ENCODE measurements around the gene TEX14. TPM values are rescaled to one million over a fixed set of nuclear protein-coding genes. Genes with fewer than 3 reads are reported as not detected.

TEX14 gene
- total RNA-seq, 1 experiment from 2014 or later = 0.31 TPM

DNA sequence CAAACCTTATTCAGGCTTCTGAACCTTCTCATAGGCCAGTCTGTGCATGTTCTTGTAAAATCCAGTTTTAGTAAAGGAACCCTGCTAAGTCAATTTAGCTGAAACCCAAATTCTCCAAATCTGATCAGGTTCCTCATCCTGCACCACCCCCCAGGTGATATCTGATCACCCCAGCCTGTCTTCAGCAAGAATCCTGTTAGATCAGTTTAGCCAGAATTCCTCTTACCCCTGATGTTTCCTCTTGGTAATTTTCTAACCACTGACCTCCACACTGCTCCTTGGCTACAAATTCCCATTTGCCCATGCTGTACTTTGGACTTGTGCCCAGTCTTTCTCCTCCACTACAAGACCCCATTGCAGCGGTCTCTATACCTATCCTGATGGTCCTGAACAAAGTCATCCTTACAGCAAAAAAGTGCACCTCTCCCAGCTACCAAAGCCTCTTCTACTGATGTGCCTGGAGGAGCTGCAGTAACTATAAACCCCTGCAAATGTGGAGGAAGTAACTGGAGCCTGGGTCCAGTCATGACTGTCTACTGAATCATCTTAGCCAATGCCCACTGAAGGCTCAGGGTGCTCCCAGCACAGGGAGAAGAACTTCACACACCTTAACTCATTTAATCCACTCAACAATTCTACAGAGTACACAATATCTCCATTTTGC, 23.8 kb downstream of the TEX14 start:
- no CpG with 5 or more reads among the region's 1 CpG for WGBS (ENCODE audit: extremely low coverage, insufficient read length, low lambda C conversion rate)
- Histone ChIP-seq H3T11ph (ENCODE audit: low read length) (no peak overlapping the region), H3K56ac (ENCODE audit: insufficient read length, low read depth, low read length) (no peak overlapping the region), H2BK120ac (ENCODE audit: low read depth, low read length, poor library complexity, severe bottlenecking) (no peak overlapping the region), H2BK20ac (ENCODE audit: low read depth, low read length, poor library complexity, severe bottlenecking) (no peak overlapping the region), H3K23ac (ENCODE audit: insufficient read length, low read depth, low read length) (no peak overlapping the region), H2BK5ac (ENCODE audit: insufficient read length, low read length) (no peak overlapping the region), H4K20me1 (ENCODE audit: control insufficient read depth, insufficient read depth, insufficient read length) (no peaks in the 10 kb centered on the region), H3K23me2 (ENCODE audit: insufficient read length, low read depth, low read length, poor library complexity, severe bottlenecking) (no peaks in the 10 kb centered on the region), H4K5ac (ENCODE audit: insufficient read length, low read depth, low read length) (no peak overlapping the region), H2AFZ (ENCODE audit: low read length) (no peak overlapping the region), H3K14ac (ENCODE audit: insufficient read depth, low read length) (no peak overlapping the region), H3K79me2 (ENCODE audit: insufficient read depth, low read length) (no peaks in the 10 kb centered on the region), H3K27ac (ENCODE audit: insufficient read length, low read depth, low read length) (no peak overlapping the region), H4K91ac (ENCODE audit: insufficient read length, low read depth, low read length) (no peak overlapping the region), H3K27me3 (ENCODE audit: insufficient read depth, low read length) (no peaks in the 10 kb centered on the region), H3K4ac (ENCODE audit: low read depth, low read length) (no peak overlapping the region), H2AK5ac (ENCODE audit: insufficient read length, low read length) (no peak overlapping the region), H3K18ac (ENCODE audit: insufficient read length, low read depth, low read length) (no peak overlapping the region), H3K9me3 (ENCODE audit: control insufficient read depth, low read depth, low read length) (no peaks in the 10 kb centered on the region), H2BK15ac (ENCODE audit: low read depth, low read length) (no peak overlapping the region), H3K79me1 (ENCODE audit: insufficient read depth, low read depth, low read length, poor library complexity, severe bottlenecking) (no peaks in the 10 kb centered on the region), H3K9ac (ENCODE audit: extremely low read depth, insufficient read length, low read length) (no peak overlapping the region), H4K8ac (replicated peaks; ENCODE audit: insufficient read length, low read depth, low read length) (no peak overlapping the region), H3K4me1 (ENCODE audit: insufficient read depth, low read length) (no peaks in the 10 kb centered on the region), H3K4me2 (ENCODE audit: insufficient read depth, insufficient read length, low read length) (no peak overlapping the region), H2BK12ac (ENCODE audit: insufficient read length, low read depth, low read length) (no peak overlapping the region)
- H3K27ac Mint-ChIP-seq = no peak overlapping the region
- peaks cover 6 to 18% of the 10 kb centered on the region in 2 experiments for H3K4me1 Mint-ChIP-seq
- TF ChIP-seq, protein P1, sequence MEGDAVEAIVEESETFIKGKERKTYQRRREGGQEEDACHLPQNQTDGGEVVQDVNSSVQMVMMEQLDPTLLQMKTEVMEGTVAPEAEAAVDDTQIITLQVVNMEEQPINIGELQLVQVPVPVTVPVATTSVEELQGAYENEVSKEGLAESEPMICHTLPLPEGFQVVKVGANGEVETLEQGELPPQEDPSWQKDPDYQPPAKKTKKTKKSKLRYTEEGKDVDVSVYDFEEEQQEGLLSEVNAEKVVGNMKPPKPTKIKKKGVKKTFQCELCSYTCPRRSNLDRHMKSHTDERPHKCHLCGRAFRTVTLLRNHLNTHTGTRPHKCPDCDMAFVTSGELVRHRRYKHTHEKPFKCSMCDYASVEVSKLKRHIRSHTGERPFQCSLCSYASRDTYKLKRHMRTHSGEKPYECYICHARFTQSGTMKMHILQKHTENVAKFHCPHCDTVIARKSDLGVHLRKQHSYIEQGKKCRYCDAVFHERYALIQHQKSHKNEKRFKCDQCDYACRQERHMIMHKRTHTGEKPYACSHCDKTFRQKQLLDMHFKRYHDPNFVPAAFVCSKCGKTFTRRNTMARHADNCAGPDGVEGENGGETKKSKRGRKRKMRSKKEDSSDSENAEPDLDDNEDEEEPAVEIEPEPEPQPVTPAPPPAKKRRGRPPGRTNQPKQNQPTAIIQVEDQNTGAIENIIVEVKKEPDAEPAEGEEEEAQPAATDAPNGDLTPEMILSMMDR (conservative IDR thresholded peaks at IDR 0.05) = no peak
- no peak for DNase-seq
- no peak overlapping the region for H3K4me3 Mint-ChIP-seq
- no peaks in the 10 kb centered on the region for H3K9me3 Mint-ChIP-seq
- no peaks in the 10 kb centered on the region; the same call in 1 of the 2 replicates for H3K27me3 Mint-ChIP-seq (ENCODE audit: low read depth)
- no peaks in the 10 kb centered on the region for H3K36me3 Mint-ChIP-seq (ENCODE audit: insufficient read depth in 1 of 3, low read depth in 3 of 3)
